A549 treated with AZD9567 at 1 μM for 4 hours (cell line): ENCODE results near the gene MBD3. TPM values are rescaled to one million over a fixed set of nuclear protein-coding genes. Genes with fewer than 3 reads are reported as not detected.

Experiments
- total RNA-seq: library from RNA; stranded (reverse); fragments of 200-300 nt; extraction: Qiagen RNA extraction; gene quantifications from 5 replicates; pipeline ENCODE4 v1.2.3, GENCODE V29; 2022; ENCODE audit not compliant: insufficient read depth

Gene MBD3, protein sequence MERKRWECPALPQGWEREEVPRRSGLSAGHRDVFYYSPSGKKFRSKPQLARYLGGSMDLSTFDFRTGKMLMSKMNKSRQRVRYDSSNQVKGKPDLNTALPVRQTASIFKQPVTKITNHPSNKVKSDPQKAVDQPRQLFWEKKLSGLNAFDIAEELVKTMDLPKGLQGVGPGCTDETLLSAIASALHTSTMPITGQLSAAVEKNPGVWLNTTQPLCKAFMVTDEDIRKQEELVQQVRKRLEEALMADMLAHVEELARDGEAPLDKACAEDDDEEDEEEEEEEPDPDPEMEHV
- 33.3 to 54.0 TPM (median 45.6 TPM) in 5 replicates for total RNA-seq

DNA sequence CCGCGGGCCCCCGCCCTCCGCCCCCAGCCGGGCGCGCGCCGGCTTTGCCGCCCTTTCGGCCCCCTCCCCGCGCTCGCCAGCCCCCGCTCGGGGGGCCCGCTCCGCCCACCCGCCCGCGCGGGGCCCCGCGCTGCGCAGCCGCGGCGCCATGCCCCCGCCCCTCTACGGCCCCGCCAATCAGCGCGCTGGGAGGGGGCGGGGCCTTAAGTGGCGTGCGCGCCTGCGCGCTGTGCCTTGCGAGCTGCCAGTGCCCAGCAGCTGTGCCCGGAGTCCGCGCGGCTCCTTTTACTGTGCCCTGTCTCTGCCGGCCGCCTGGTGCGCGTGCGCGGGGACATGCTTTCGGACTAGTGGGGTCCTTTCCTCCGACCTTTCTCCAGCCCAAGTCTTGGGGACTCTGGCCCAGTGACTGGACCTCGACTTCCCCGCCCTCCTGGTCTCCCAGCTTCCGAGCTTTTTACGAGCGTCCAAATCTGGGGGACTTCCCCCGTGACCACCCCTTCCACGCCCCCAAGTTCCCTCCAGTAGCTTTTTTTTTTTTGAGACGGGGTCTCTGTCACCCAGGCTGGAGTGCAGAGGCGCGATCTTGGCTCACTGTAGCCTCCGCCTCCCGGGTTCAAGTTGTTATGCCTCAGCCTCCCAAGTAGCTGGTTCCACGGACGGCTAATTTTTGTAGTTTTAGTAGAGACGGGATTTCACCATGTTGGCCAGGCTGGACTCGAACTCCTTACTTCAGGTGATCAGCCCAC is at the start of gene MBD3:
MBD3 (minus strand) TSS at position 111 of the 746 bp plus-strand sequence. CDS start 234 bp downstream, outside the sequence.

DNA sequence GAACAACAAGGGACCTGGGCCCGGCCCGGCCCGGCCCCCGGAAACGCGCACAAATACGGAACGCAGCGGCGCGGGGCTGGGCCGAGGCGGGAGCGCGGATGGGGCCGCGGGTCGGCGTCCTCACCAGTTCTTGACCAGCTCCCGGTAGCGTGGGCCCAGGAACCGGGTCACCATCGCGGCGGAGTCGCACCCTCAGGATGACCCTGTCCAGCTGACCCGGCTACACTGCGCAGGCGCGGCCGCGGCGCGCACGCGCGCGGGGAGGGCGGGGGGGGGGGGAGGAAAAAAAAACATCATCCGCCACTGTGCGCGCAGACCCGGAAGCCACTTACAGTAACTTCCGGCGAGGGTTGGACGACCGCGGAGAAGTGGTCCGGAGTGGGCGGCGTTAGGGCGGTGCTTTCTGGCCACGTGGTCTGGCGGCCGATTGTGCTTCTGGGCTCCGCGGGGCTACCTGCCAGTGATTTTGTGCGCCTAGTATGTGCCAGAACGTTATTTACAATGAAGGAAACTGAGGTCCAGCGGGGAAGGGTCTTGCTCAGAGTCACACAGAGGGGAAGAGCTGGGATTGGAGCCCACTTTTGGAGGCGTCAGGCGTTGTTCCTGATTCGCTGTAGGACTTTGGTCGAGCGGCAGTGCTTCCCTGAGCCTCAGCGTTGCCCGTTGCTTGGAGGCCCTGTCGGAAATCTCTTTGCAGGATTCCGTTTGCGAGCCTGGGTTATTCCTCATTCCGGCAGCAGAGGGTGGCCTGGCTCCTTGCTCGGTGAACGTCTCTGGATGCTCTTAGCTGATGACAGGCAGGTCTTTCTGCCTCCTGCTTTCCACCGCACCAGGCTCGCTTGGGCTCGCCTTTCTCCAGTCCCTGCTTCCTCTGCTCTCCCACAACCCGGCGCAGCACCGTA is 12.8 kb upstream of the MBD3 start, which contains the start of gene UQCR11:
UQCR11 (minus strand) TSS at position 227 of the 902 bp plus-strand sequence; CDS start at position 174, 53 bp downstream.

DNA sequence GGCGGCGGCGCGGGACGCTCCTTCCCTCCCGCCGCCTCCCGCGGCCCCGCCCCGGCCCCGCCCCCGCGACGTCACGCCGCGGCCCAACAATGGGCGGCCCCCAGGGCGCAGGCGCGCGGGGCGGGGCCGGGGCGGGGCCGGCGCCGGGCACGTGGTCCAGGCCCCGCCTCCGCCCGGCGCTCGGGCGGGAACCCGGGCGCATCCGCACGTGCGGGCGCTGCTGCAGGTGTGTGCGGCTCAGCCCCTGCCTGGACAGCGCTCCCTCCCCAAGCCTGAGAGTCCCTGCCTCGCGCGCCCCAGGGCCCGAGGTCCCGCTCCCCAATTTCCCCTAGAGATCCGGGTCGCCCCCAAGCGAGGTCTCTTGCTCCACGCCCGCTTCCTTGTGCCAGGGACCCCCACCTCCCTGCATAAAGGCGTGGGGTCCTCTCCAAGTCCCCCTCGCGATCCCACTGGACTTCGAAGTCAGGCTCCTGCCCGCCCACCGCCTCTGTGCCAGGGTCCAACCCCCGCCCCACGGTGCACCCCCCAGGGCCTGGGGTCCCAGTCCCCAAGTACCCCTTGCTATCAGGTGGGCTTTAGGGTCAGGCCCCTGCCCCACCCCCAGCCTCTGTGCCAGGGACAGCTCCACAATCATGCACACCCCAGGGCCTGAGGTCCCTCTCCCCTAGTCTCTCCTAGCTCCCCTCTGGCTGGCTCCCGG is 24.2 kb downstream of the MBD3 start, which contains the start of gene MEX3D:
MEX3D (minus strand) TSS at position 6 of the 700 bp plus-strand sequence. CDS start 267 bp downstream, outside the sequence.

Other genes starting within 250 kb of the MBD3 start
- 72.8 to 98.9 TPM (median 75.7 TPM) in 5 replicates for gene NDUFS7, start 209.0 kb downstream of the MBD3 start, total RNA-seq
- 32.7 to 46.1 TPM (median 41.7 TPM) in 5 replicates for gene GAMT, start 191.3 kb downstream of the MBD3 start, total RNA-seq
- 66.2 to 95.9 TPM (median 93.7 TPM) in 5 replicates for gene DAZAP1, start 185.3 kb downstream of the MBD3 start, total RNA-seq
- 1,367 to 2,061 TPM (median 1,872 TPM) in 5 replicates for gene RPS15, start 154.5 kb downstream of the MBD3 start, total RNA-seq
- 1.5 to 8.3 TPM (median 1.8 TPM) in 5 replicates for gene APC2, start 142.7 kb downstream of the MBD3 start, total RNA-seq
- 10.1 to 21.7 TPM (median 20.5 TPM) in 5 replicates for gene C19orf25, start 113.7 kb downstream of the MBD3 start, total RNA-seq
- 0.73 to 1.1 TPM (median 0.99 TPM) in 4 of 5 replicates, not detected in the other for gene PCSK4, start 102.5 kb downstream of the MBD3 start, total RNA-seq
- 4.8 to 6.0 TPM (median 5.1 TPM) in 5 replicates for gene REEP6, start 101.7 kb downstream of the MBD3 start, total RNA-seq
- gene ADAMTSL5, start 79.8 kb downstream of the MBD3 start, total RNA-seq, result 3.1 to 7.3 TPM (median 3.5 TPM) in 5 replicates
- 0.03 to 0.06 TPM (median 0.03 TPM) in 3 of 5 replicates, not detected in the others for gene PLK5, start 68.8 kb downstream of the MBD3 start, total RNA-seq
- gene MEX3D, start 24.5 kb downstream of the MBD3 start, total RNA-seq, result 5.3 to 12.8 TPM (median 11.7 TPM) in 5 replicates
- gene UQCR11, start 12.6 kb upstream of the MBD3 start, total RNA-seq, result 117 to 187 TPM (median 177 TPM) in 5 replicates
- 55.6 to 70.1 TPM (median 64.7 TPM) in 5 replicates for gene TCF3, start 59.8 kb upstream of the MBD3 start, total RNA-seq
- gene ONECUT3, start 160.6 kb upstream of the MBD3 start, total RNA-seq, result 0.01 TPM in 1 of 5 replicates, not detected in the others
- 2.8 to 3.6 TPM (median 3.1 TPM) in 5 replicates for gene ATP8B3, start 219.4 kb upstream of the MBD3 start, total RNA-seq